ENCODE results near the gene NLRX1.
"Not testable (repeated sequence)": the region's sequence is repeated elsewhere in the genome, so short reads cannot be mapped to it uniquely, and the experiment has no call there.

NLRX1 gene

GRCh38 chr11:119218141-119218878 is 49.8 kb downstream of the NLRX1 start:
- no peak for DNase-seq

GRCh38 chr11:119222308-119222707 is 53.8 kb downstream of the NLRX1 start:
- DNase-seq, result no peak

GRCh38 chr11:119222891-119223290 is 54.4 kb downstream of the NLRX1 start:
- DNase-seq, result no peak

GRCh38 chr11:119223856-119224255 is 55.3 kb downstream of the NLRX1 start:
- no peak for DNase-seq

GRCh38 chr11:119228535-119229287 is 60.2 kb downstream of the NLRX1 start:
- not testable (repeated sequence) for DNase-seq

GRCh38 chr11:119229288-119229672 is 60.8 kb downstream of the NLRX1 start:
- DNase-seq, result no peak

GRCh38 chr11:119229741-119230140 is 61.2 kb downstream of the NLRX1 start:
- DNase-seq, result no peak
